Ishikawa (cell line): ENCODE data around the gene GCAT.

Experiments
- CEBPB ChIP-seq: IDR thresholded peaks from 2 replicates; pipeline ENCODE4 v1.6.1; 2012
- CREB1 ChIP-seq: IDR thresholded peaks from 2 replicates; pipeline ENCODE4 v1.6.1; 2012; ENCODE audit warnings: low read depth
- EGR1 ChIP-seq: IDR thresholded peaks from 2 replicates; pipeline ENCODE4 v1.6.1; 2012
- EP300 ChIP-seq: IDR thresholded peaks from 2 replicates; pipeline ENCODE4 v1.6.1; 2012; ENCODE audit warnings: borderline replicate concordance
- FOXM1 ChIP-seq: IDR thresholded peaks from 2 replicates; pipeline ENCODE4 v1.6.1; 2012; ENCODE audit warnings: low read depth, borderline replicate concordance
- NFIC ChIP-seq: IDR thresholded peaks from 2 replicates; pipeline ENCODE4 v1.6.1; 2012
- RAD21 ChIP-seq: IDR thresholded peaks from 2 replicates; pipeline ENCODE4 v1.6.1; 2012; ENCODE audit warnings: low read depth
- TAF1 ChIP-seq: IDR thresholded peaks from 2 replicates; pipeline ENCODE4 v1.6.1; 2012; ENCODE audit warnings: low read depth, mild to moderate bottlenecking
- TCF12 ChIP-seq: IDR thresholded peaks from 2 replicates; pipeline ENCODE4 v1.6.1; 2012; ENCODE audit warnings: low read depth
- TEAD4 ChIP-seq: IDR thresholded peaks from 2 replicates; pipeline ENCODE4 v1.6.1; 2012
- YY1 ChIP-seq: IDR thresholded peaks from 2 replicates; pipeline ENCODE4 v1.6.1; 2012; ENCODE audit warnings: low read depth
- ZBTB7A ChIP-seq: IDR thresholded peaks from 2 replicates; pipeline ENCODE4 v1.6.1; 2012; ENCODE audit warnings: low read depth
- TF ChIP-seq, protein P1 (sequence below): IDR thresholded peaks from 2 replicates; pipeline ENCODE4 v1.6.1; 2012
- TF ChIP-seq, protein P2 (sequence below): IDR thresholded peaks from 2 replicates; pipeline ENCODE4 v1.6.1; 2012
- TF ChIP-seq, protein P3 (sequence below): IDR thresholded peaks from 2 replicates; pipeline ENCODE4 v1.6.1; 2012; ENCODE audit warnings: low read depth, mild to moderate bottlenecking

GCAT gene

DNA sequence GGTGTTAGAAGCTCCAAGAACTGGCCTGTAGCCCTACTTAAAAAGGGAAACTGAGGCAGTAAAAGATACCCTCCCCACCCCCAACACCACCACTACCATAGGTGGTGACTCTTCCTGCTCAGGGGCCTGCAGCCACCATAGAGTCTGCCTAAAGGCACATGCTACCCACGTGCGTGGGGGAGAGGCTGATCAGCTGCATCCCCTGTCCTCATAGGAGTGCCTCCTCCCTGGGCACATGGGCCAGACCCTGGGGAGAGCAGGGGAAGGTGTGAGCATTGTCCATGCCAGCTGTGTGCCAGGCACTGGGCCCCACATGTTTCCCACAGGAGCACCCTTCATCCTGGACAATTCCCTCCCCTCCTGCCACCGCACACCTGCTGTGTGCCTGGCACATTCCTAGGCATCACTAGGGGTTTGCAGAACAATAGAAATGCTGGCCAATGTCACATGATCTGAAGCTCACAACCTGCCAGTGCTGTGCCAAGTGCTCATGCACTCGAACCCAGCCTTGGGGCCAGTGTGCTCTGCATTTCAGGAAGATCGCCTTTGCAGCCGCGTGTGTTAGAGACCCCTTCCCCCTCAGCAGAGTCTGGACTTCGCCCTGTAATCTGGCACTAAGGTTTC is 41.7 kb upstream of the GCAT start:
- peak; percentile 61; the same call in 1 of the 2 replicates for TF ChIP-seq EP300
- no peak for TF ChIP-seq CEBPB
- peak; percentile 76 for TF ChIP-seq TEAD4
- TF ChIP-seq, protein P1, sequence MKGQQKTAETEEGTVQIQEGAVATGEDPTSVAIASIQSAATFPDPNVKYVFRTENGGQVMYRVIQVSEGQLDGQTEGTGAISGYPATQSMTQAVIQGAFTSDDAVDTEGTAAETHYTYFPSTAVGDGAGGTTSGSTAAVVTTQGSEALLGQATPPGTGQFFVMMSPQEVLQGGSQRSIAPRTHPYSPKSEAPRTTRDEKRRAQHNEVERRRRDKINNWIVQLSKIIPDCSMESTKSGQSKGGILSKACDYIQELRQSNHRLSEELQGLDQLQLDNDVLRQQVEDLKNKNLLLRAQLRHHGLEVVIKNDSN: peak; percentile 86
- TF ChIP-seq, protein P2, sequence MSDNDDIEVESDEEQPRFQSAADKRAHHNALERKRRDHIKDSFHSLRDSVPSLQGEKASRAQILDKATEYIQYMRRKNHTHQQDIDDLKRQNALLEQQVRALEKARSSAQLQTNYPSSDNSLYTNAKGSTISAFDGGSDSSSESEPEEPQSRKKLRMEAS: peak; percentile 87
- peak; percentile 61 for TF ChIP-seq NFIC
- TF ChIP-seq EGR1: no peak
- TF ChIP-seq RAD21: peak; percentile 6; the same call in 1 of the 2 replicates
- TF ChIP-seq TCF12: peak; percentile 39; the same call in 1 of the 2 replicates

DNA sequence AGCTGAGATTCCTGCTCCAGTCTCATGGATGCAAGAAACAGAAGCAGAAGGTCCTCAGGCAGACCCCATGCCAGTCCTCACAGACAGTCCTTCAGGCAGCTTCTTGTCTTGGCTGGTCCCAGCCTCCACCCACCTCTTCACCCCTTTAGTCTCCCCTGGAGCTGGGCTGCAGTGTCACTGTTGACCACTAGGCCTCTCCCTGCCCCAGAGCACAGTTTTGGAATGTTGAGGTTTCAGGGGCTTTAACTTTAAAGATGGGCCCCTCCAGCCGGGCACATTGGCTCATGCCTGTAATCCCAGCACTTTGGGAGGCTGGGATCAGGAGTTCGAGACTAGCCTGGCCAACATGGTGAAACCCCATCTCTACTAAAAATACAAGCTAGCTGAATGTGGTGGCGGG is 39.5 kb upstream of the GCAT start:
- TF ChIP-seq RAD21 (peak; percentile 11; the same call in 1 of the 2 replicates), TEAD4 (no peak)

DNA sequence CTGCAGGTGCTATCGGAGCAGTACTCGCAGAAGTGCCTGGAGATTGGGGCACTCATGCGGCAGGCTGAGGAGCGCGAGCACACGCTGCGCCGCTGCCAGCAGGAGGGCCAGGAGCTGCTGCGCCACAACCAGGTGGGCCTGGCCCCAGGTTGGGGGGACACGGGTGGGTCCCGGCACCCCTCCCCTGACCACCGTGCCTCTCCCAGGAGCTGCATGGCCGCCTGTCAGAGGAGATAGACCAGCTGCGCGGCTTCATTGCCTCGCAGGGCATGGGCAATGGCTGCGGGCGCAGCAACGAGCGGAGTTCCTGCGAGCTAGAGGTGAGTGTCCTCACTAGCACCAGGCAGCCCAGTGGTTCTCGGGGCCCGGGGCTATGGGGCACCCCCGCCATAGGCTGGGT is 38.7 kb upstream of the GCAT start:
- TF ChIP-seq YY1: no peak

DNA sequence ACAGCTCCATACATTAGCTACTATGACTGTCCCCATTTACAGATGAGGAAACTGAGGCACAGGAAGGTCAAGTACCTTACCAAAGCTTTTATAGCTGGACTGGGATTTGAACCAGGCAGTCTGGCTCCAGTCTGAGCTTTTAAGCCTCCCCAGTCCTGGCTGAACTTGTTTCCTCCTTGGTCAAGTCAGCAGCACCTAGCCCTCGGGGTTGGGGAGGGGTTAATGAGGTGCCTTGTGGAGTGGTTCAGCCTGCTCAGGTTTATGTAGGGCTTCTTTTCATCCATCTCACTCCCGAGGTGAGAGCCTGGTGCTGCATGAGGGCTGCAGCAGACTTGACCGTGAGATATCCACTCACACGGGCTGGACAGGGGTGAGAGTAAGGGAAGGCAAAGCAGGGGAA is 36.7 kb upstream of the GCAT start:
- no peak for TF ChIP-seq TCF12
- TF ChIP-seq EP300: no peak
- TF ChIP-seq NFIC: no peak
- no peak for TF ChIP-seq CREB1
- TF ChIP-seq TAF1: no peak
- no peak for TF ChIP-seq CEBPB
- TF ChIP-seq YY1: no peak
- no peak for TF ChIP-seq FOXM1
- TF ChIP-seq EGR1: no peak

DNA sequence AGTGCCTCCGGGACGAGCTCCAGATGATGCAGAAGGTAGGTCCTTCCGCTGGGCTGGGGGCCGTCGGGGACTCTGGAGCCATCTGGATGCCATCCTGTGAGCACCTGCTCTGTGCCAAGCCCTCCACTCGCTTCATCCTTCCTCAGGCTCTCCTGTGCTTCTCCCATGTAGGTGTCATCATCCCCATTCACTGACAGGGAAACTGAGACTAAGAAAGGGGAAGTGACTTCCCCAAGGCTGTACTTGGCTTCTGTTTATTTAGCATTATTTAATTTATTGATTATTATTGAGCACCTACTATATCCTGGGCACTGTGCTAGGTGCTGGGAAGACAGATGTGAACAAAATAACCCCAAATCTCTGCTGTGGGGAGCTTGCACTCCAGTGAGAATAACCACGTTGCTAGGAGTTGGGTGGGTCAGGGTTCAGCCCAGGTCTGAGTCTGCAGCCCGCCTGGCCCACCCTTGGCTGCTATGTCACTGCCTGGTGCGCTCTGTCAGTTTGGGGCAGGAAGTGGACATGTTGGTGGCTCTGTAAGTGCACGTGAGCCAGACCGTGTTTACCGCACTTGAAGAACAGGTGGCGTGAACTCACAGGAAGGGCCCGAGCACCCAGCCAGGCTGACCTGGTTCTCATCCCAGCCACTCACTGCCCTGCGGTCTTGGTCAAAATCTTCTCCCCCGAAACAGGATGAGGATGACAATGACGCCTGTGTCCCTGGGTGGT is 35.9 kb upstream of the GCAT start:
- TF ChIP-seq RAD21: no peak
- TF ChIP-seq TCF12: no peak
- TF ChIP-seq, protein P3, sequence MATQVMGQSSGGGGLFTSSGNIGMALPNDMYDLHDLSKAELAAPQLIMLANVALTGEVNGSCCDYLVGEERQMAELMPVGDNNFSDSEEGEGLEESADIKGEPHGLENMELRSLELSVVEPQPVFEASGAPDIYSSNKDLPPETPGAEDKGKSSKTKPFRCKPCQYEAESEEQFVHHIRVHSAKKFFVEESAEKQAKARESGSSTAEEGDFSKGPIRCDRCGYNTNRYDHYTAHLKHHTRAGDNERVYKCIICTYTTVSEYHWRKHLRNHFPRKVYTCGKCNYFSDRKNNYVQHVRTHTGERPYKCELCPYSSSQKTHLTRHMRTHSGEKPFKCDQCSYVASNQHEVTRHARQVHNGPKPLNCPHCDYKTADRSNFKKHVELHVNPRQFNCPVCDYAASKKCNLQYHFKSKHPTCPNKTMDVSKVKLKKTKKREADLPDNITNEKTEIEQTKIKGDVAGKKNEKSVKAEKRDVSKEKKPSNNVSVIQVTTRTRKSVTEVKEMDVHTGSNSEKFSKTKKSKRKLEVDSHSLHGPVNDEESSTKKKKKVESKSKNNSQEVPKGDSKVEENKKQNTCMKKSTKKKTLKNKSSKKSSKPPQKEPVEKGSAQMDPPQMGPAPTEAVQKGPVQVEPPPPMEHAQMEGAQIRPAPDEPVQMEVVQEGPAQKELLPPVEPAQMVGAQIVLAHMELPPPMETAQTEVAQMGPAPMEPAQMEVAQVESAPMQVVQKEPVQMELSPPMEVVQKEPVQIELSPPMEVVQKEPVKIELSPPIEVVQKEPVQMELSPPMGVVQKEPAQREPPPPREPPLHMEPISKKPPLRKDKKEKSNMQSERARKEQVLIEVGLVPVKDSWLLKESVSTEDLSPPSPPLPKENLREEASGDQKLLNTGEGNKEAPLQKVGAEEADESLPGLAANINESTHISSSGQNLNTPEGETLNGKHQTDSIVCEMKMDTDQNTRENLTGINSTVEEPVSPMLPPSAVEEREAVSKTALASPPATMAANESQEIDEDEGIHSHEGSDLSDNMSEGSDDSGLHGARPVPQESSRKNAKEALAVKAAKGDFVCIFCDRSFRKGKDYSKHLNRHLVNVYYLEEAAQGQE: no peak
- TF ChIP-seq EGR1: no peak

DNA sequence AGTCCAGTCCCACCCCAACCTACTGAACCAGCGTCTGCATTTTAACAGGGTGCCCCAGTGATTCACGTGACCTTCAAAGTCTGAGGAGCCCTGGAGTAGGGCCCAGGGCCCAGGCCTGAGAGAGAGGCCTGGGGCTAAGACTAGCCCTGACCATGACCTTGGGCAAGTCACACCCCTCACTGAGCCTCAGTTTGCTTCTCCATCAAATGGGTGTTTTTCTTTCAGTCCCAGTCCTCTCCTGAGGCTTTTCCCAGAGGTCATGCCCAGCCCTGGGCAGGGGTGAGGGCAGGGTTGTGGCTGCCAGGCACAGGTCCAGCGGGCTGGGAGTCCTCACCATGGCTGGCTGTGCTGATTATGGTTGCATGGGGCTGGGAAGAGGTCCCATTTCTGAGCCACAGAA is 33.0 kb upstream of the GCAT start:
- TF ChIP-seq TAF1: no peak
- TF ChIP-seq, protein P1: no peak
- TF ChIP-seq CREB1: no peak
- TF ChIP-seq EGR1: no peak
- no peak for TF ChIP-seq TEAD4
- no peak for TF ChIP-seq RAD21
- no peak for TF ChIP-seq CEBPB
- TF ChIP-seq TCF12: no peak
- no peak for TF ChIP-seq ZBTB7A
- TF ChIP-seq, protein P2: no peak
- TF ChIP-seq, protein P3: no peak
- no peak for TF ChIP-seq EP300
- no peak for TF ChIP-seq NFIC
- no peak for TF ChIP-seq YY1
- no peak for TF ChIP-seq FOXM1
